ENCODE results near the gene MAGEF1. TPM values are rescaled to one million over a fixed set of nuclear protein-coding genes. Genes with fewer than 3 reads are reported as not detected.

The MAGEF1 gene
- total and polyA plus RNA-seq, 2 donors (not counting 3 experiments of a cell fraction or from before 2014, with no cell fraction given), result 7.0 to 14.2 TPM

DNA sequence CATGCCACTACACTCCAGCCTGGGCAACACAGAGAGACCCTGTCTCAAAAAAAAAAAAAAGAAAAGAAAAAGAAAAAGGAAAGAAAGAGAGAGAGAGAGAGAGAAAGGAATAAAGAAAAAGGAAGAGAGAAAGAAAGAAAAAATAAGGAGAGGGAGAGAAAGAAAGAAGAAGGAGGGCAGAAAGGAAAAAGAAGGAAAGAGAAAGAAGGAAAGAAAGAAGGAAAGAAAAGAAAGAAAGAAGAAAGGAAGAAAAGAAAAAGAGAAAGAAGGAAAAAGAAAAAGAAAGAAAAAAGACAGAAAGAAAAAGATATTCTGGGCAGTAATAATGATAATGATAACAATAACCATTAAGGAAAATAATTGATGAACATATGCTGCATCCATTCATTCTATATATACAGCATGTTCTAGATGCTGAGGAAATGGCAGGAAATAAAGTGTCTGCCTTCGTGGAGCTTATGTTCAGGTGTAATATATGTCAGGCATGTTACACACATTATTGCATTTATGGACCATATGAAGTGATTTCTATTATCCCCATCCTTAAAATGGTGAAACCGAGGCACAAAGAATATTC lies 37.4 kb upstream of the MAGEF1 start:
- ChIA-PET POLR2A (no interaction called here), CTCF (interaction anchor here (0.8 to 2.1 kb wide), 4 partner anchors 8 to 188 kb away, joined by 3 to 6 read pairs (median 3); no protein-coding TSS in a partner anchor)
- H2AFZ ChIP-seq (ENCODE audit: low read depth, low read length), result no peak overlapping the region
- intact Hi-C loops (cut with micrococcal nuclease), result no loop called here
- H3K27me3 ChIP-seq (ENCODE audit: control insufficient read depth in 2 of 2, insufficient read depth in 2 of 2, low read length in 2 of 2), result peaks cover 4 to 6% of the 10 kb centered on the region in 2 experiments
- H3K79me2 ChIP-seq (ENCODE audit: control insufficient read depth, insufficient read depth, low read length), result no peaks in the 10 kb centered on the region
- no peak overlapping the region for H3K4me2 ChIP-seq (ENCODE audit: insufficient read depth, low read length)
- H3K4me1 ChIP-seq (ENCODE audit: control insufficient read depth, extremely low read depth, insufficient read depth, low read length), result no peaks in the 10 kb centered on the region
- no peaks in the 10 kb centered on the region for H3K36me3 ChIP-seq (ENCODE audit: control insufficient read depth in 2 of 2, extremely low read depth in 1 of 2, insufficient read depth in 2 of 2, low read length in 2 of 2)
- TF ChIP-seq, protein P1, sequence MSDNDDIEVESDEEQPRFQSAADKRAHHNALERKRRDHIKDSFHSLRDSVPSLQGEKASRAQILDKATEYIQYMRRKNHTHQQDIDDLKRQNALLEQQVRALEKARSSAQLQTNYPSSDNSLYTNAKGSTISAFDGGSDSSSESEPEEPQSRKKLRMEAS (IDR thresholded peaks at IDR 0.05; ENCODE audit: insufficient read depth, insufficient read length), result no peak
- TF ChIP-seq FOS (IDR thresholded peaks at IDR 0.05; ENCODE audit: borderline replicate concordance, insufficient read depth, low read length) (no peak), EZH2 (IDR thresholded peaks at IDR 0.05; ENCODE audit: borderline replicate concordance, low read depth, low read length, severe bottlenecking) (no peak), MYC (IDR thresholded peaks at IDR 0.05; ENCODE audit: low read depth, low read length) (no peak), GATA2 (IDR thresholded peaks at IDR 0.05; ENCODE audit: insufficient read depth, insufficient read length, low read depth, low read length) (no peak), CTCF (IDR thresholded peaks at IDR 0.05; ENCODE audit: extremely low read depth in 1 of 2, insufficient read depth in 1 of 2, low read depth in 1 of 2, low read length in 2 of 2) (no peak), JUN (IDR thresholded peaks at IDR 0.05; ENCODE audit: borderline replicate concordance, insufficient read depth, insufficient read length, low read depth) (no peak), POLR2AphosphoS5 (IDR thresholded peaks at IDR 0.05; ENCODE audit: insufficient read depth, low read depth, low read length) (no peak), POLR2A (IDR thresholded peaks at IDR 0.05; ENCODE audit: low read depth, low read length) (no peak)
- no peak overlapping the region for H3K4me3 ChIP-seq (replicated peaks in 1 of 3; ENCODE audit: insufficient read depth in 1 of 3, low read depth in 1 of 3, low read length in 3 of 3)
- DNase-seq (ENCODE audit: low read depth, low spot score), result no peak
- no peaks in the 10 kb centered on the region for H4K20me1 ChIP-seq (replicated peaks; ENCODE audit: control insufficient read depth, extremely low read depth, insufficient read depth, low read length)
- FAIRE-seq, result no peak
- no peaks in the 10 kb centered on the region for H3K9me3 ChIP-seq (replicated peaks; ENCODE audit: control insufficient read depth, insufficient read depth, low read length)
- H3K9ac ChIP-seq (replicated peaks; ENCODE audit: extremely low read depth, insufficient read depth, low read length), result no peak overlapping the region
- no peaks in the 10 kb centered on the region for H3K9me1 ChIP-seq (replicated peaks; ENCODE audit: control insufficient read depth, extremely low read depth, insufficient read depth, low read length)
- dilution Hi-C loops (cut with MboI; ENCODE audit: extremely low pct_ligation_motif_present, low sequenced_read_pairs), result no loop called here
- no TSS peak for BruUV-seq (replicated peaks)
- no peak overlapping the region for H3K27ac ChIP-seq (ENCODE audit: insufficient read depth, low read depth, low read length)

All from endothelial cell of umbilical vein (primary cell).